Right lobe of liver (tissue), 4 donors: ENCODE data around the gene MED4.

ENCODE experiments used
- POLR2A ChIP-seq: fragments of 450-650 bp; IDR thresholded peaks from one replicate; pipeline ENCODE4 v1.6.1; 2017; ENCODE audit warnings: antibody characterized with exemption, mild to moderate bottlenecking
- TF ChIP-seq, protein P1 (sequence below), 4 donors: fragments of 200-600 bp in 3 of 4; fragments of 450-650 bp in 1 of 4; IDR thresholded peaks; one replicate each; pipeline versions ENCODE4 v1.5.1 to v1.8.0; 2016 to 2022; ENCODE audit warnings: antibody characterized with exemption in 4 of 4, mild to moderate bottlenecking in 2 of 4
- donor health status: DM: no; HTN: no; CAD: no.
- donor health status: DM: no; HTN: no; CAD: no.
- donor health status: DM: no; HTN: yes; CAD: no.

GRCh38 chr13:48126944-48127830, 32.3 kb upstream of the MED4 start:
- TF ChIP-seq, protein P1, sequence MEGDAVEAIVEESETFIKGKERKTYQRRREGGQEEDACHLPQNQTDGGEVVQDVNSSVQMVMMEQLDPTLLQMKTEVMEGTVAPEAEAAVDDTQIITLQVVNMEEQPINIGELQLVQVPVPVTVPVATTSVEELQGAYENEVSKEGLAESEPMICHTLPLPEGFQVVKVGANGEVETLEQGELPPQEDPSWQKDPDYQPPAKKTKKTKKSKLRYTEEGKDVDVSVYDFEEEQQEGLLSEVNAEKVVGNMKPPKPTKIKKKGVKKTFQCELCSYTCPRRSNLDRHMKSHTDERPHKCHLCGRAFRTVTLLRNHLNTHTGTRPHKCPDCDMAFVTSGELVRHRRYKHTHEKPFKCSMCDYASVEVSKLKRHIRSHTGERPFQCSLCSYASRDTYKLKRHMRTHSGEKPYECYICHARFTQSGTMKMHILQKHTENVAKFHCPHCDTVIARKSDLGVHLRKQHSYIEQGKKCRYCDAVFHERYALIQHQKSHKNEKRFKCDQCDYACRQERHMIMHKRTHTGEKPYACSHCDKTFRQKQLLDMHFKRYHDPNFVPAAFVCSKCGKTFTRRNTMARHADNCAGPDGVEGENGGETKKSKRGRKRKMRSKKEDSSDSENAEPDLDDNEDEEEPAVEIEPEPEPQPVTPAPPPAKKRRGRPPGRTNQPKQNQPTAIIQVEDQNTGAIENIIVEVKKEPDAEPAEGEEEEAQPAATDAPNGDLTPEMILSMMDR (IDR thresholded peaks at IDR 0.05): peak; percentile 78 to 88 (median 84)
- TF ChIP-seq POLR2A: no peak
